Retina (tissue), 1 donor: ENCODE results near the gene RXRA.

Experiments
- DNase-seq: peaks from one replicate; pipeline ENCODE4 v3.0.0-alpha.2; 2016

RXRA gene

DNA sequence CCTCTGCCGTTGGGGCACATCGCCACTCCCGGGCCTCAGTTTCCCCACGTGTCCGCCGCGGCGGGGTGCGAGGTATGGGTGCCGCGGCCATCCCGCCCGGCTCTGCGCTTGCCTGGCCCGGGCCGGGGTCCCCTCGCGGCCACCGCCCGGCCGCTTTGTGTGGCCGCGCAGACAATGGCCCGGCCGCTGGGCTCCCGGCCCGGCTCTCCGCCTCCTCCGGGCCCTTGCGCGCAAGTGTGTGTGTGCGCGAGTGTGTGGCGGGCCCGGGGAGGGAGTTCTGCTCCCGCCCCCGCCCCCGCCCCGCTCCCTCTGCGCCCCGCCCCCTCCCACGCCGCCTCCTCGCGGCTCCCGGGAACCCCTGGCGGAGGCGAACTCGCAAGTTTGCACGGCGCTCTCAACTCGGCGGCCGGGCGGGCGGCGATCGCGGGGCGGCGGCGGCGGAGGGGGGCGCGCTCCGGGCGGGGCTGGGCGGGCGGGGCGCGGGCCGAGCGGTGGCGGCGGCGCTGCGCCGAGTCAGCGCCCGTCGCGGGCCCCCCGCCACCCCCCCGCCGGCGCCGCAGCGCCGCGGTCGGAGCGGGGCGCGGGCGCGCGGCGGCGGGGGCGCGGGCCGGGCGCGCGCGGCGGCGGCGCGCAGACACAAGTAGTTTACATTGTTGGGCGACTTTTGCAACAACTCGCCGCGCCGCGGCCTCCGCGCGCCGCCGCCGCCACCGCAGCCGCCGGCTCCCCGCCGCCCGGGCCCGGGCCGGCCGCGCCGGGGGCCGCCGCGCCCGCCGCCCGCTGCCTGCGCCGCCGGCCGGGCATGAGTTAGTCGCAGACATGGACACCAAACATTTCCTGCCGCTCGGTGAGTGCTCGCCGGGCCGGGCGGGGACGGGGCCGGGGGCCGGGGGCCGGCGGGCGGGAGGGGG, at the start of gene RXRA:
RXRA (plus strand) TSS at position 643 of the 911 bp plus-strand sequence; CDS start at position 820, 177 bp downstream.
- peak; percentile 72 for DNase-seq

DNA sequence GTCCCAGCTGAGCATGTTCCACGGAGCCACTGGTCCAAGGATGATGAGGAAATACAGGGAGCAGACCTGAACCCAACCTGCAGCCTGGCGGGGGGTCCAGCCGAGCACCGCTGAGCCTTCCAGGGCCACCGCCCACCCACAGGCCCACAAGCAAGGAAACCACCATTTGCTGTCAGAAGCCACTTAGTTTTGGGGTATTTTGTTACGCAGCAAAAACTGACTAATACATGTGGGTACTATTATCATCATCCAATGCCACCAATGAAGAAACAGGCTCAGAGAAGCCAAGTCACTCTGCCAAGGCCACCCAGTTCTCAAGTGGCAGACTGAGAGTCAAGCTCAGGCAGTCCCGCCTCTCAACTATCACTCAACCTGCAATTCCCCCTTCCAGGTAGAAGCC, 48.0 kb upstream of the RXRA start:
- DNase-seq, result no peak

DNA sequence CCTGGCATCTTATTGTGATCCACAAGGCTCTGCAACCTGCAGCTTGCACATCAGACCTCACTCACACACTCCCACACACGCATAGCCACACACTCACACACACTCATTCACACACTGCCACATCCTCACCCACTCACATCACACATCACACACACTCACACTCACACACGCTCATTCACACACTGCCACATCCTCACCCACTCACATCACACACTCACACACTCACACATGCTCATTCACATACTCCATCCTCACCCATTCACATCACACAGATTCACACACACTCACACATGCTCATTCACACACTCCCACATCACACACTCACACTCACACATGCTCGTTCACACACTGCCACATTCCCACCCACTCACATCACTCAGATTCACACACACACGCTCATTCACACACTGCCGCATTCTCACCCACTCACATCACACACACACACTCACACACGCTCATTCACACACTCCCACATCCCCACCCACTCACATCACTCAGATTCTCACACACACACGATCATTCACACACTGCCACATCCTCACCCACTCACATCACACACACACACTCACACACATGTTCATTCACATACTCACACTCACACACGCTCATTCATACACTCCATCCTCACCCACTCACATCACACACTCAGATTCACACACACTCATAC, 47.1 kb upstream of the RXRA start:
- DNase-seq, result no peak

DNA sequence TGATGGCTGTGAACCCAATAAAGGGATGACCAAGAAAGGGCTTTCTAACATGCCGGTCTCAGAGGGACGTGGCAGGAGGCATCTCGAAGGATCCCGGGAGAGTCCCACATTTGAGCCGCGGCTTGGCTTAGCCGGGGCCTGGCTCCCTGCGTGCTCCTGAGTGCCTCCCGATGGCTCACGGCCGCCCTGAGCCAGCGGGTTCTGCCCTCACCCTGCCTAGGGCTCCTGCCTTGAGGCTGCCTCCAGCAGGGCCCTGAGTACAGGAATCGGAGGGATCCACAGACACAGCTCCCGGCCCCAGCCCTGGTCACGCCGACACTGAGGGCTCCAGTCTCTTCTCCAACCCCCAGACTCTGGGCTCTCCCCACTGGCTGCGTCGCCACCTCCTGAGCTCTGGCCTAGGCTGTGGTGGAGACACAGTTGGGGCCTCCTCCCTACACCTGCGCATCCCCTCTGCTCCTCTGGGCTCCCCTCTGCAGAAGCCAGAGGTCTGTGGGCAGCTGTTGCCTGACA, 44.1 kb upstream of the RXRA start:
- no peak for DNase-seq

DNA sequence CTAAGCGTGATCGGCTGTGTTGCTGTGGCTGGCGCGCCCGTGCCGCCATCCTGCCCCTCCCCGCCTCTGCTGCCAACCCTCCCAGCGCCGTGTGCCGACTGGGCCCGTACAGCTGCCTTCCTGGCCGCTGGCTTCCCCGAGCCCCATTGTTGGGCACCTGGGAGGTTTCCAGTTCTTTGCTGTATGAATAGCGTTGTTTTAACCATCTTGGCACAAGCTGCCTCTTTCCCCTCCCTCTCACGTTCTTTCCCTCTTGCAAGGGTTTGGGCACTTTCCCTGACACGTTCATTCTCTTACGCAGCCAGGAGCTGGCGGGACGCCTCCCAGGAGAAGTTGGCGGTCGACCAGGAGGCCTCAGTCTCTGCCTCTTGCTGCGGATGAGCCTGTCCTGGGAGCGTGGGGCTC, 43.1 kb upstream of the RXRA start:
- DNase-seq, result no peak

DNA sequence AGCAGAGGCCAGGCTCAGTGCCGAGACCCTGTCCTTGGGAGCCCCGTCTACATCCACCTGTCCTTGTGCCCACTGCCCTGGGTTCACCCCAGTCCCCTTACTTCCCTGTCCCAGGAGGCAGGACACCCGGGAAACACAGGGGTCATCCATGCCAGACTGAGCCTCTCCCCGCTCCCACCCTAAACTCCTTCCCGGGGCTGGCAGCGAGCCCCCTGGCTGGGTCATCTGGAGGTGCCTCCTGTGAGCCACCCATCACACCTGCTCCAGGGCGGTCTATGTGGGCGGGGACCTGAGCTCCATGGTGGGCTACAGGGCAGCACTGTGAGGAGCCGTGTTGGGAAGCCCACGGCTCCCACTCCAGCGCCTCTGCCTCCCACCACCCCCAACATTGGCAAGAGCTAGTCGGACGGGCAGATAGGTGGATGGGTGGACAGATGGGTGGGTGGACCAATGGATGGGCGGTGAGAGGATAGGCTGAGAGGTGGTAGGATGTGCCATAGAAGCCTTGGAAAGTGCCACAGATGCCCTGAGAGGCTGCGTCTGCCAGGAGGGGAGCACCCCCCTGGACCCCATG, 42.5 kb upstream of the RXRA start:
- no peak for DNase-seq

DNA sequence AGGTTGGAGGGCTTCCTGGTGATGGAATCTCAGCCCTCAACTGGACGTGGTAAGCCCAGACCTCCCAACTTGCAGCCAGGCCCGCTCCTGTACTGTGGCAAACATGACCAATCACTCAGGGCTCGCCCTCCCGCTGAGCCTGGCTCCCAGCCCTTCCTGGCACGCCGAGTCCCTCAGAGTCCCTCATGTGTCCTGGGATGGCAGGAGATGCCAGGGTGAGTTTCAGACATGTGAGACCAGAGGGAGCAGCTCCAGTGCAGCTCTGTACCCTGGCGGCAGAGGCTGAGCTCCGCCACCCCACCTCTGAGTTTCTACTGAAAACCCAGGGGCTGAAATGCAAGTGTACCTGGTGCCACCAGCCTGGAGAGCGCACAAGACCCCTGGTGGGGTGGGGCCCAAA, 42.0 kb upstream of the RXRA start:
- no peak for DNase-seq

DNA sequence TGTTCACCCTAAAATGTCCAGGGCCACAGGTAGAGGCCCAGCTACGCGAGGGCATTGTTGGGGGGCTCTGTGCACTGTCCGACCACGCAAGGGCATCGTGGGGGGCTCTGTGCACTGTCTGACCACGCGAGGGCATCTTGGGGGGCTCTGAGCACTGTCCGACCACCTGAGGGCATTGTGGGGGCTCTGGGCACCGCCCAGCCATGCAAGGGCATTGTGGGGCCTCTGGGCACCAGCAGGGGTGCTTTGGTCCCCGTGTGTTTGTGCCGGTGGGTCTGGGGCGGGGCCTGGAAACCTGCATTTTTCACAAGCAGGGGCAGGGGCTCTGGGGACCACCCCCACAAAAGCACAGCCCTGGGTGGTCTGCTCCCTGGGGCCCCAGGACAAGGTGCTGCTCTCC, 41.5 kb upstream of the RXRA start:
- DNase-seq, result no peak

DNA sequence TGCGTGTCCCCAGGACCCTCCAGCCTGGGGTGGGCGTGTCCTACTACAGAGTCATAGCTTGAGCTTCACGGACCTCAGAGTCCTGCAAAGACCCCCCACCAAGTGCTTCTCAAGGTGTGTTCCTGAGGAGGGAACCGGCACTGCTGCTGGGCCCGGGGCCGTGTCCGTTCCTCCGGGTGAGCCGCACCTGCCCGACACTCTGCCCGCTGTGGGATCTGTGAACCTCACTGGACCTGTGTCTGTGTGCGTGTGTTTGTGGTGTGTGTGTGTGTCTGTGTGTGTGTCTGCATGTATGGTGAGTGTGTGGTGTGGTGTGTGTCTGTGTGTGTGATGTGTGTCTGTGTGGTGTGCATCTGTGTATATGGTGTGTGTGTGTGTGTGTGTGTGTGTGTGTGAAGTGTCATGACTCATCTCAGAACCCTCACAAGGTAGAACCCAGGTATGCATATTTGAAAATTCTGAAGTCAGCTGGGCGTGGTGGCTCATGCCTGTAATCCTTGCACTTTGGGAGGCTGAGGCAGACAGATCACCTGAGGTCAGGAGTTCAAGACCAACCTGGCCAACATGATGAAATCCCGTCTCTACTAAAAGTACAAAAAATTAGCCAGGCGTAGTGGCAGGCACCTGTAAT, 40.9 kb upstream of the RXRA start:
- DNase-seq, result no peak

DNA sequence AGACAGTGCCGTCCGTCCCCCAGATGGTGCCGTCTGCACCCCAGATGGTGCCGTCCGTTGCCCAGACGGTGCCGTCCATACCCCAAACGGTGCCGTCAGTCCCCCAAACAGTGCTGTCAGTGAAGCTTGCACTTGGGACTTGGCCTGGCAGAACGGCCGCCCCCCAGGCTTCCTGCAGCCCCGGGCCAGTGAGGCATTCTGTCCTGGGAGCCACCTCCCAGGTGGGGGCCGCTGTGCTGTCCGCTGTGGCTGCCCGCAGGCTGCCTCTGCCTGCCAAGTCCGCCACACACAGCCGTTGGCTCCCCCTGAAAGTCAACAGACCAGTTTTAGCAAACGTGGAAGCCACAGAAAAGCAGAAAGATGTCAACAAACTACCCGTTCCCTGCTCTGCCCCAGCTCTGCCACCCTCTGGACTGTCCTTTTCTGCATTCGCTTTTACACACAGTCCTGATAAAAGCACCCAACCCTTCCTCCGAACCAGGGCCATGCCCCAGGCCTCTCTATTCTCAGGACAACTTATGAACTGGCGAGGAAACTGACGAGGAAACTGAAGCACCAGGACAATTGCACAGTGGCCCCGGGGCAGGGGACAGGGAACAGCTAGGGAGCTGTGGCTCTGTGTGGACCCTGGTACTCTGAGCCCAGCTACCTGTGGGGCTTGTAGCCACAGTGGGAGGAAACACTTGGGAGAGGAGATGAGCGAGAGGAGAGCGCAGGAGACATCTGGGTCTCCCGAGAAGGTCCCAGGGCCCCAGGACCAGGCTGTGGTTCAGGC, 39.6 kb upstream of the RXRA start:
- DNase-seq, result no peak

DNA sequence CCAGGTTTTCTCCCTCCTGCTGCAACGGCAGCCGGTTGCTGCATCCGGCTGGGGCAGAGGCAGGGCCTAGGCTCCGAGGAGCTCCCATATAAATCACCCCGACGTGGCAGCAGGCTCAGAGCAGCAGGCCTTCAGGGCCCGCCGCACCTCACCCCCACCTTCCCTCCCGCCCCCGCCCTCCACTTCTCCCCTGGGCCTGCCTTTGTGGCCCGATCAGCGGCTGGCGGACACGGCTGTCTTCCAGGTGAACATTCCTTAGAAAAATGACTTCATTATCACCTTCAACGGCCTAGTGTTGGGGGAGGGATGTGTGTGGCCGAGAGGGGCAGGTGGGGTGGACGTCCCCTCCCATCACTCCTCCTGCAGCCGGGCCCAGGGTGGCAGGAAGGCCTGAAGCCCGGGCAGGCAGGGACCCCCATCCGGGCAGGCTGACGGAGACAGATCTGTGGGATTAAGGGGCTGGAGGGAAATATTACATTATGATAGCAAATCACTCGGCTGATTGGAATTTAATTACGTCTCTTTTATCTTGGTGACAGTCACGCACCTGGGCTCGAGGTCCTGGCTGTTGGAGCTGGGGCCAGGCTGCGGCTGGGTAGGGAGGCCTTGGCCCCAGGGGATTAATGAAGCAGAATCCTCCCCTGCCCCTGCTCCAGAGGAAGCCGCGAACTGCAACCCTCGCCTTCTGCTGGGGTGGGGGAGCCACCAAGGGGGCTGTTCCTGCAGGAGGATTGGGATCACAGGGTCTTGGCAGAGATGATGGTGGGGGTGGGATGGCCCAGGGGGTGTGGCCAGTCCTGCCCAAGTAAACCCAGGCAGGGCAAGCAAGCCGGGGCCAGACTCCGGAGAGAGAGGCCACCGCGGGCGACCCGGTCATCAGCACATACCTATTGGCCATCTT, 38.4 kb upstream of the RXRA start:
- DNase-seq, result no peak

DNA sequence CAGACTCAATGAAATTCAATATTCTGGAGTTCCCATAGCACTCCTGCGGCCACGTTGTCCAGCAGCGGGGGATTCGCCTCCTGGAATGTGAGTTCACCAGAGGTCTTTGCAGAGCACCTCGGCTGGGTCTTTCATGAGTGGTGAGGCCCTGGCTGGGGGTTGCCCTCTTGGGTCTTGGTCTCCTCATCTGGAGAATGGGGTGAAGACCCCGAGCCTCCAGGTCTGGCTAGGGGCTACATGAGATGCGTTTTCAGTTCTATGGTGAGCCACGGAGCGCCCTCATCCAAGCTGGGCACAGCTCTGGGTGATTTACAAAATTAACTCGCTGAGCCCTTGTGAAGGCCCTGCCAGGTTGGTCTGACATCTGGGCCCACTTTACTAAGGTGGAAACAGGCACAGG, 37.5 kb upstream of the RXRA start:
- no peak for DNase-seq

DNA sequence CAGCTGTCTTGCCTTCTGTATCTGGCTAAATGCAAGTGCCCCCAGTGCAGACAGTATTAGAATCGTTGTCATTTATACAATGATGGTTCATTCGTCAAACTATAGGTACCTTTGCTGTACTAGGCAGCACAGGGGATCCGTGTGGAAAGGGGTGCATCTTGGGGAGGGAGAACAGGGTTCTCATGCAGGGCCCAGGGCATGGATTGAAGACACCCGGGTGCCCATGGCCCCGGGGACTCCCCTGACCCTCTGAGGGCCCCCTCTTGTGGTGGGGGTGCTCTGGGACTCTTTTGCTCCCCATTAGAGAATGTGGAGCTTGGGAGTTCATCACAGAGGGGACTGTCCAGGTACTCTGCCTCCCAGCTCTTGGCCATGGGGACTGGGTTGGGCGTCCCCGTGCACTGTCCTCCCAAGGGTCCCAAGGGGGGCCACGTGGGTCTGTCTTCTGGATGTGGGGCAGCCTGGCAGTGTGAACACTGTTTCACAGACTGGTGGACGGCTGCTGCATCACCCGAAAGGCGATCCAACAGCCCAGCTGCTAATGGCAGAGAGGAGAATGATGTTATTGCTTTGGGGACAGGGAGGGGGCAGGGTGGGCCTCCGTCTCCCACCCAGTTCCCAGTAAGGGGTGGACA, 36.9 kb upstream of the RXRA start:
- no peak for DNase-seq

DNA sequence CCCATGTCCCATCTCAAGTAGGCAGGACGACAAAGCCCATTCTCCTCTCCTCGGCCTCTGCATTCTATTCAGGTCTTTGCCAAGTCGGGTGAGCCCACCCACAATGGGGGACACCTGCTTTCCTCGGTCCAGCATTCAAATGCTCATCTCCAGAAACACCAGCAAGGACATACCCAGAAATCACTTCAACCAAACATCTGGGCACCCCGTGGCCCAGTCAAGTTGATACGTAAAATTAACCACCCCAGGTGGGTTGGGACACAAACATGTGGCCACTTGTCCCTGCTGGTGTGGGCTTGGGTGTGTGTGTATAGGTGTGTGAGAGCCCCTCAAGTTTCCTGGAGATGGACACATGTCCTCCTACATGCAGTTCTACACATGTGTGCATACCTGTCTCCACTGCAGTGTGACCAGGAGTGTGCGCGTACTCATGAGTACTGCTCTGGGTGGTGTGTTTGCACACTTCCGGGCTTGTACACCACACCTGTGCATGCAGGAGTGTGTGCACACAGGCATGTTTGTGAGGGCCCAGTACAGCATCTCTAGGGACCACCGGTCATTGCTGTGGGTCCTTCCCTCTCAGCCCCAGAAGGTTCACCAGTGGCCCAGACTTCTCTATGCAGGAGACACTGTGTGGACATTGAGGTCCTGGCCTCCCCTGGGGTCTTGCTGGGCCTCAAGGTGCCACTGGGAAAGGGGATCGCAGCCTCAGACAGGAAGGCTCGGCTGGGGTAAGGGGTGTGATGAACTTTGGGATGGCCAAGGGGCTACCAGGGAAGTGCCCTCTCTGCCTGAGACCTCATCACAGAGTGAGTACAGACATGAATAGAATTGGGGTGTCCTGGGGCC, 35.4 kb upstream of the RXRA start:
- DNase-seq, result no peak

DNA sequence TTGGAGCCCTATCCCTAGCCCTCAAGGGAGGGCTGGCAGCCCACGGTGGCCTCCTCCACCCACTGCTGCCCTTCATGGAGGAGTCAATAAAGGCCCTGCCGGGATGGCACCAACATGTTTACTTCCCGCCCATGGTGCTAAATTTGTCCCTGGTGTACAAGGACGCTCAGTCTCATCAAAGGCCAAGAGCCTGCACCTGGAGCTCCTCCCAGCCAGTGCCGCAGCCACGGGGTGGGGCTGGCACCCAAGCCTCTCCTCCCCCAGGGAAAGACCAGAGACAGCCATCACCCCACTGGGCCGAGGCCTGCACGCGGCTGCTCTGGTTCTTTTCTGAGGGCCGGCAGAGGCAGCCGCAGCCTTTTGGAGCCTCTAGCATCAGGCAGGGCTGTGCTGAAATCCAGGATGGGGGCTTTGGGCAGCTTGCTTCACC, 34.8 kb upstream of the RXRA start:
- no peak for DNase-seq

DNA sequence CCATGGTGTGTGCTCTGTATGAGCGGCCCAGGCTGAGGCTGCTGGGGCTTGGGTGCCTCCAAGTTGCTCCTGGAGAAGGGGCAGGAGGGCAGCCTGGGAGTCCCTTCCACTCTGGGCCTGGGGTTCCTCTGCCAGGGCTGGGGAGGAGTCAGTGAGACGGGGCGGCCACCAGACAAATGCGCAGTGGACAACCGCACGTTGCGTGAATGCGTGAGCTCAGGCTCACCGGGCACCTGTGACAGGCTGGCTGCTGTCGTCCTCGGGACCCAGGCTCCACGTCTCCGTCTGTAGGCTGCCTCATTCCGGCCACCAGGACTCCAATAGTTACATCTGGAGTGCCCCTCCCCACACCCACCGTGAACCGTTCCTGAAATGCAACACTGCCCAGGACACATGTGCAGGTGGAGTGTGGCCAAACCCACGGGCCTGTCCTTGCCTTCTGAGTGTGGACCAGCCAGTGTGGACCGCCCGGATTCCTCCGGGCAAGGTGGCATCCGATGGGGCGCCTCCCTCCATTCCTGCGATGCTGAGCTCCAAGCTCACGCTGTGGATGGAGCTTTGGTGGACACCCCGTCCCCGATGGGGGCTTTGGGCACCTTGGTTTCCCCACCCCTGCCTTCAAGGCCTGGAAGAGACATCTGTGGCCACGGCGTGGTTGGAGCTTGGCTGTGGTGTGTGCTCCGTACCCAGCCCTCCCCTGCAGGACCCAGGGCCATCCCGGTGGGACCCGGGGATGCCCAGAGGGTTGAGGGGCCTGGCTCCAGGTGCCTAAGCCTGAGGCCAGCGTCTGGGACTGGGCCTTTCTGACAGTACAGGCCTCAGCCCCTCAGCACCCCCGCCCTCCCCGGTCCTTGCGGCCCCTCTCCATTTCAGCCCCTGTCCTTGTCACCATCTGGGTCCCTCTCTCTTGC, 34.0 kb upstream of the RXRA start:
- DNase-seq, result no peak

DNA sequence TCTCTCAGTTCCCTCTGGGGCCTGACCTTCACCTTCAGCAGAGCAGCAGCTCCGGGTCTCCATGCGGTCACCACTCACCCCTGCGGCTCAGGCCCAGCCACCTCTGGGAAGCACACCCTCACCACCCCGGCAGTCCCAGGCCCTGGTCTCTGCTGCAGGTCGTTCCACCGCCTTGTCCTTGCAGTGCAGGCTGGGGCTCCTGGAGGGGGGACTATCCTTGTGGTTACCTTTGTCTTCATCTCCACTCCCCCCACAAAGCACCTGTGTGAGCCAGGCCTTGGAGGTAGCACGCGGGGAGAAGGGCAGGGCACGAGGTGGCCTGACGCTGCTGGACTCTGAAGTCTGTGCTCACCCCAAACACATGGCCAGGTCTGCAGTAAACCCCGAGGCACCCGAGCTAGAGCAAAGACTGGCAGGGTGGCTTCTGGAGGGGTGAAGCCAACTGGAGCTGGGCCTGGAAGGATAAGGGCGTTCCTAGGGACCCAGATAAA, 33.2 kb upstream of the RXRA start:
- DNase-seq, result no peak

DNA sequence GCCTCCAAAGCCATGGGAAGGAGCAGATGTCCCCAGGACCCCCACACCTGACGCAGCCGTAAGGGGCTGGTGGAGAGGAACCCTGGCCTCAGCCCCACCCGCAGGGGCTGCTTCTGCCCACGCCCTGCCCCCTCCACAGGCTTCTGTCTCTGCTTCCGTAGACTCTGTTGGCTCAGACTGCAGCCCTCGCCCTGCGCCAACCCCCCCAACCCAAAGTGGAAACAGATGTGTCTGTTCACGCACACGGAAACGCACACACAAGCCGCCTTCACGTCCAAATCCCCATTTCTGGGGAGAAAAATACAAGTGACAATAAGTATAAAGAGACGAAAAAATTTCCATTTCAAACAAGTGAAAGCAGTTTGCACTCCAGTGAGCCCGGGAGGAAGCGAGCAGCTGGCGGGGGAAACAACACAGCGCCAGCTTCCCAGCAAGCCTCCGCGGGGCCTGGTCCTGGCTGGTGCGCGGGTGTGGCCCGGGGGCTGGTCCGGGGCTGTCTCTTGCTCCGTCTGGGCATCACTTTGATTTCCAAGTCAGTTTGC, 32.6 kb upstream of the RXRA start:
- no peak for DNase-seq
